A673 (cell line): ENCODE results near the gene ANTKMT.

Experiments
- CTCF ChIP-seq: fragments of 300-800, 200-600 bp; sonication (generic); conservative IDR thresholded peaks from 2 replicates; pipeline ENCODE4 v1.5.1; 2017; ENCODE audit warnings: low read depth, mild to moderate bottlenecking, antibody characterized with exemption, low read length, moderate library complexity, mixed read lengths
- EZH2 ChIP-seq: fragments of 200-600 bp; sonication (generic); IDR thresholded peaks from 2 replicates; pipeline ENCODE4 v1.6.1; 2017; ENCODE audit warnings: borderline replicate concordance, low read depth, mild to moderate bottlenecking, mixed read lengths, antibody characterized with exemption, low read length; ENCODE audit not compliant: poor library complexity, severe bottlenecking

- TF ChIP-seq CTCF (no peak), EZH2 (no peak)
These were observed 27.2 kb downstream of the ANTKMT start for GRCh38 chr16:747978-748746.
